PFSK-1 (cell line): ENCODE data around the gene DNMT3B.

Source experiments
- FOXP2 ChIP-seq: optimal IDR thresholded peaks from 2 replicates; pipeline ENCODE3; 2011; ENCODE audit warnings: borderline replicate concordance, control low read depth, inconsistent platforms; ENCODE audit not compliant: insufficient read depth; ENCODE audit errors: extremely low read length, extremely low read depth
- POLR2AphosphoS5 ChIP-seq: IDR thresholded peaks from 2 replicates; pipeline ENCODE4 v1.6.1; 2012; ENCODE audit warnings: low read depth, mild to moderate bottlenecking, control low read depth, low read length, moderate library complexity
- REST ChIP-seq, 2 experiments: IDR thresholded peaks; 2 replicates each; pipeline versions ENCODE4 v1.6.1 to v1.8.0; 2011 to 2012; ENCODE audit warnings: low read depth in 2 of 2, low read length in 2 of 2, control low read depth in 1 of 2, inconsistent platforms in 1 of 2, mild to moderate bottlenecking in 1 of 2, moderate library complexity in 1 of 2; ENCODE audit not compliant: insufficient read depth in 1 of 2
- SIN3A ChIP-seq: IDR thresholded peaks from 2 replicates; pipeline ENCODE4 v1.6.1; 2012; ENCODE audit warnings: mild to moderate bottlenecking, low read length, moderate library complexity, borderline replicate concordance; ENCODE audit not compliant: insufficient read depth
- TAF1 ChIP-seq: IDR thresholded peaks from 2 replicates; pipeline ENCODE4 v1.6.1; 2012; ENCODE audit warnings: low read length, control low read depth, borderline replicate concordance; ENCODE audit not compliant: insufficient read depth

The DNMT3B gene

GRCh38 chr20:32846852-32847251, 84.7 kb downstream of the DNMT3B start:
- TF ChIP-seq POLR2AphosphoS5 (no peak), TAF1 (no peak), SIN3A (no peak), FOXP2 (no peak), REST (IDR thresholded peaks at IDR 0.05; ENCODE audit: insufficient read depth in 1 of 2, low read depth in 2 of 2, low read length in 2 of 2) (no peak)

DNA sequence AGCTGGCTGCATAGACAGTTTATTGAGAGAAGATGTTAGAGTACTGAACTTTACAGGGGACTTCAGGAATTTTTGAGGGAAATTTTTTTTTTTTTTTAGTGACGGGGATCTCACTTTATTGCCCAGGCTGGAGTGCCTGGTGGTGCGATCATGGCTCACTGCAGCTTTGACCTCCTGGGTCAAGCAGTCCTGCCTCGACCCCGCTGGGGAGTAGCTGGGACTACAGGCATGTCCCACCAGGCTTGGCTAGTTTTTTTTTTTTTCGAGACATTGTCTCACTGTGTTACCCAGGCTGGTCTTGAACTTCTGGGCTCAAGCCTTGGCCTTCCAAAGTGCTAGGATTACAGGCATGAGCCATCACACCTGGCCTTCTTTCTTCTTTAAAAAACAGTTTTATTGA, 85.8 kb downstream of the DNMT3B start:
- TF ChIP-seq FOXP2 (no peak), REST (IDR thresholded peaks at IDR 0.05; ENCODE audit: insufficient read depth in 1 of 2, low read depth in 2 of 2, low read length in 2 of 2) (no peak), POLR2AphosphoS5 (no peak), SIN3A (no peak), TAF1 (no peak)

GRCh38 chr20:32848846-32849245, 86.7 kb downstream of the DNMT3B start:
- TF ChIP-seq REST (IDR thresholded peaks at IDR 0.05; ENCODE audit: insufficient read depth in 1 of 2, low read depth in 2 of 2, low read length in 2 of 2) (no peak), FOXP2 (no peak), TAF1 (no peak), SIN3A (no peak), POLR2AphosphoS5 (no peak)

DNA sequence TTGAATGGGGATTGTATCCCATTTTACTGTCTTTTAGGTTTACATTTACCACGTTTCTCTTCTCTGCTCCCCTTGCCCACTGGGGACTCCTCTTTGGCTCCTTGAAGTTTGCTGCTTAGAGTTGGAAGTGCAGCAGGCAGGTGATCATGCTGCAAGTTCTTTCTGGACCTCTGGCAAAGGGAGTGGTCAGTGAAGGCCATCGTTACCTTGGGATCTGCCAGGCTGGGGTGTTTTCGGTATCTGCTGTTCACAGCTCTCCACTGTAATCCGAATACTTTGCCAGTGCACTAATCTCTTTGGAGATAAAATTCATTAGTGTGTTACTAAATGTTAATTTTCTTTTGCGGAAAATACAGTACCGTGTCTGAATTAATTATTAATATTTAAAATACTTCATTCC, 87.4 kb downstream of the DNMT3B start:
- TF ChIP-seq SIN3A = no peak
- no peak for TF ChIP-seq FOXP2
- TF ChIP-seq POLR2AphosphoS5 = no peak
- no peak for TF ChIP-seq REST (IDR thresholded peaks at IDR 0.05; ENCODE audit: insufficient read depth in 1 of 2, low read depth in 2 of 2, low read length in 2 of 2)
- no peak for TF ChIP-seq TAF1

DNA sequence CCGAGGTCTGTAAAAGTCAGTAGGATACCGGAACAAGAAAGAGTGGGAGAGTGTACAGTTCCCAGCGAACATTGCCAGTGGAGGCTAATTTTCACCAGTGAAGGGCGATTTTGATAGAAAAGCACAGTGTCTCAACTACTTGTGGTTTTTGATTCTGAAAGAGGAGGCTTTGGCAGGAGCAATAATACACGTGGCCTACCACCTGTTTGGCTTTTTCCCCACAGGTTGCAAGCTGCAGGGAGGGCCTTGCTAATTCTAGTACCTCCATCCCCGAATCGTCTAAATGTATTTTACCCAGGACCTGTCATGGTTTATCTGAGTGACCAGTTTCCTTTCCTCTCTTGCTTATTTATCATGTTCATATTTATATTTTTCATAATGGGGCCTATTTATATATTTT, 93.2 kb downstream of the DNMT3B start:
- TF ChIP-seq TAF1 (no peak), SIN3A (no peak), REST (IDR thresholded peaks at IDR 0.05; ENCODE audit: insufficient read depth in 1 of 2, low read depth in 2 of 2, low read length in 2 of 2) (no peak), FOXP2 (no peak), POLR2AphosphoS5 (no peak)
